Lower leg skin (tissue), 4 donors: ENCODE measurements around the gene ZNF57. TPM values are rescaled to one million over a fixed set of nuclear protein-coding genes. Genes with fewer than 3 reads are reported as not detected.

ENCODE experiments used
- DNase-seq, 2 donors: peaks; one replicate each; pipeline ENCODE4 v3.0.0-alpha.2; 2019; ENCODE audit warnings: low spot score in 2 of 2
- H3K4me3 ChIP-seq: fragments of 200-600 bp; sonication (generic); 2 replicates; pipeline ENCODE4 v1.5.1; 2017; ENCODE audit warnings: mild to moderate bottlenecking, low read depth; ENCODE audit not compliant: poor library complexity, severe bottlenecking
- CTCF ChIP-seq, 3 donors: fragments of 450-650 bp; IDR thresholded peaks; one replicate each; pipeline ENCODE4 v1.5.1; 2016; ENCODE audit warnings: antibody characterized with exemption in 3 of 3, mild to moderate bottlenecking in 3 of 3, moderate library complexity in 2 of 3
- POLR2A ChIP-seq, 2 donors: fragments of 450-650 bp; IDR thresholded peaks; one replicate each; pipeline ENCODE4 v1.6.1; 2016 to 2017; ENCODE audit warnings: antibody characterized with exemption in 2 of 2, mild to moderate bottlenecking in 1 of 2, moderate library complexity in 1 of 2
- WGBS, 2 donors: methylation state at CpG; one replicate each; pipeline ENCODE4 v1.1.5; 2018; 5-methylcytosine and 5-hydroxymethylcytosine counted together
- intact Hi-C: fragments of 100-400 bp; cut with DNase I; formaldehyde crosslinking; loops from one replicate; pipeline ENCODE4 v1.15.0; 2023; ENCODE audit warnings: low total_unique reads
- total RNA-seq, 4 donors: library from RNA; depleted of rRNA; stranded (reverse); fragments of >200 nt; gene quantifications; one replicate each; pipeline ENCODE4 v1.1.0, GENCODE V29; 2016

ZNF57 gene
- total RNA-seq, 4 donors from 2014 or later = 21.0 to 33.9 (median 29.2) TPM

- TF ChIP-seq CTCF (IDR thresholded peaks at IDR 0.05) (peak in 1 of 3 donors; percentile 48), POLR2A (IDR thresholded peaks at IDR 0.05) (no peak)
- H3K4me3 ChIP-seq = peak within 1 kb of the TSS; percentile 81
- peak; percentile 99 to 100 for DNase-seq
- WGBS, 2 donors = 1% methylated on average over 27 to 61 of the region's 74 CpGs
- intact Hi-C loops = no loop called here
Observed at GRCh38 chr19:2944775-2945574, 44.2 kb downstream of the ZNF57 start, which contains the start of gene ZNF77. Gene ZNF77 (minus strand): TSS chr19:2944971. CDS start chr19:2944840, 131 bp downstream.

- TF ChIP-seq POLR2A (IDR thresholded peaks at IDR 0.05) (no peak), CTCF (IDR thresholded peaks at IDR 0.05) (no peak)
- H3K4me3 ChIP-seq = peak overlapping the region; percentile 54
- intact Hi-C loops = no loop called here
- no peak for DNase-seq
- 40 to 43% methylated on average over 17 of the region's 17 CpGs for WGBS, 2 donors
Observed at GRCh38 chr19:2945575-2946184, 45.0 kb downstream of the ZNF57 start.

GRCh38 chr19:2949939-2950285 lies 49.2 kb downstream of the ZNF57 start:
- intact Hi-C loops = loop anchor here (10.0 kb wide), 1 partner anchor 205 kb away; no protein-coding TSS in a partner anchor
- 0 to 1% methylated on average over 11 of the region's 11 CpGs for WGBS, 2 donors

GRCh38 chr19:2950286-2951124 lies 49.8 kb downstream of the ZNF57 start:
- peak overlapping the region; percentile 74 for H3K4me3 ChIP-seq
- DNase-seq = peak; percentile 100
- intact Hi-C loops = loop anchor here (10.0 kb wide), 1 partner anchor 204 kb away; no protein-coding TSS in a partner anchor
- TF ChIP-seq POLR2A (IDR thresholded peaks at IDR 0.05) (peak in 1 of 2 donors; percentile 39), CTCF (IDR thresholded peaks at IDR 0.05) (no peak)
- WGBS, 2 donors = 0% methylated on average over 48 to 51 of the region's 53 CpGs

More at GRCh38 chr19:2949939-2950285, 49.2 kb downstream of the ZNF57 start:
- no peak for TF ChIP-seq CTCF (IDR thresholded peaks at IDR 0.05)
- no peak for TF ChIP-seq POLR2A (IDR thresholded peaks at IDR 0.05)
- no peak for DNase-seq
- H3K4me3 ChIP-seq = peak overlapping the region; percentile 74

- no peak for TF ChIP-seq POLR2A (IDR thresholded peaks at IDR 0.05)
- TF ChIP-seq CTCF (IDR thresholded peaks at IDR 0.05) = no peak
- H3K4me3 ChIP-seq = no peak overlapping the region
- no peak for DNase-seq
- intact Hi-C loops = loop anchor here (10.0 kb wide), 1 partner anchor 202 kb away; no protein-coding TSS in a partner anchor
- WGBS, 2 donors = 25 to 32% methylated on average over 9 of the region's 9 CpGs
Observed at GRCh38 chr19:2952953-2953481, 52.3 kb downstream of the ZNF57 start.
